A204.1 (cell line): ENCODE data around the gene CHST9.
"Not testable (repeated sequence)": the region's sequence is repeated elsewhere in the genome, so short reads cannot be mapped to it uniquely, and the experiment has no call there.

Experiments used
- FAIRE-seq: peaks from 2 replicates; lab custom pipeline; 2012; peaks lifted over from hg19 to GRCh38; lab: Jason Lieb, UNC

The CHST9 gene

DNA sequence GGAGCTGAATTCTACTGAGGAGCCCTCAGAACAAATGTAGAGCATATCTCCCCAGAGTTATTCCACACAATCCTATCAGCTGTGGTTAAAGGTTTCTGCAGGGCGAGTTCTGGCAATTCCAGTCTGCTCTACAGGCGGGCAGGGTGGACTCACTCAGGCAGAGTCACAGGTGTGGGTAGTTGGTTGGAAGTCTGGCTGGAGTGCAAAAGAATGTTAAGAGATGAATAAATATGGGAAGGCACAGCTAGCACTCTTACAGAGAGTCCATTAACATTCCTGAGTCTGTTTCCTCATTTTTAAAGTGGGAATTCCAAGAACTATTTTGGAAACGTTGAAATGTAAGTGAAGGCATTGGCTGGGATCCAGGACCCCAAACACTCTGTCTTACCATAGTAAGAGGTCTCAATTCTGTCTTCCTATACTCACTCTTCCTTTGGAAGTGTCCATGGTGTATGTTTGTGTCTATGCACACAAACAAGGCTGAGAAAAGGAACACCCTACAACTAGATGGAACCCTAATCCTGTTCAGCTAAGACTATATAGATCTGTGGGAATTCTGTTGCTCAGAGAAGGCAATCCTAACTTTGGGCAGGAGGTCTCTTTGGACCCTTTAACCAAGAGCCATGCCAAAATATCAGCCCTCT lies 256.3 kb downstream of the CHST9 start:
- FAIRE-seq = no peak

DNA sequence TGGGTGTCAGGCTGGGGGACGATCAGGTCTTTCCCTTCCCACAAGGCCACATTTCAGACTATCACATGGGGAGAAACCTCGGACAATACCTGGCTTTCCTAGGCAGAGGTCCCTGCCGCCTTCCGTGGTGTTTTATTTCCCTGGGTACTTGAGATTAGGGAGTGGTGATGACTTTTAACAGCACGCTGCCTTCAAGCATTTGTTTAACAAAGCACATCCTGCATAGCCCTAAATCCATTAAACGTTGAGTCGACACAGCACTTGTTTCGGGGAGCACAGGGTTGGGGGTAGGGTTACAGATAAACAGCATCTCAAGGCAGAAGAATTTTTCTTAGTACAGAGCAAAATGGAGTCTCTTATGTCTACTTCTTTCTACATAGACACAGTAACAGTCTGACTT lies 257.3 kb downstream of the CHST9 start:
- not testable (repeated sequence) for FAIRE-seq

DNA sequence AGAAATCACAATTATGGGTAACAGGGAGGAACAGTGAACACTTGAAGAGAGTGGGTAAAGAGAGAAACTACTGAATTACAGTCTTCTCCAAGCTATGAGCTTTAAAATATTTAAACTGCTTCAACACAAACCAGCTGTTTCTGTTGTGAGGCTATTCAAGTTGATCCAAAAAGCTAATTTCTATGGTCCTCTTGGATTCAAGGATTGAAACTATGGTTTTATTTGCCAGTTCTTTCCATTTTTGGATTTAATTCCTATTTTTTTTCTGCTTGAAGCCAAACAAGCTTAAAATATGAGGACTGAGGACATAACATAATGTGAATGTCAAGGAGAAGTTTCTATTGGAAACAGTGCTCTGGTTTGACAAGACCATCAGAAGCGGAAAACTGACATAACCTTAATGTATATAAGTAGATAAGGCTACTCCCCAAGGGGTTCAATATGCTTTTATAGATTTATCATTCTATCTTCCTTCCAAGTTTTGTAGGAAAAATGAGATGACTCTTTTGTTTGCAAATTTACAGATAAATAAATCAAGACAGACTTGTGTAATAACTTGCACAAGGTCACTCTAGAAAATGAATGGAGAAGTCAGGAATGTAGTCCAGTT lies 258.9 kb downstream of the CHST9 start:
- no peak for FAIRE-seq

DNA sequence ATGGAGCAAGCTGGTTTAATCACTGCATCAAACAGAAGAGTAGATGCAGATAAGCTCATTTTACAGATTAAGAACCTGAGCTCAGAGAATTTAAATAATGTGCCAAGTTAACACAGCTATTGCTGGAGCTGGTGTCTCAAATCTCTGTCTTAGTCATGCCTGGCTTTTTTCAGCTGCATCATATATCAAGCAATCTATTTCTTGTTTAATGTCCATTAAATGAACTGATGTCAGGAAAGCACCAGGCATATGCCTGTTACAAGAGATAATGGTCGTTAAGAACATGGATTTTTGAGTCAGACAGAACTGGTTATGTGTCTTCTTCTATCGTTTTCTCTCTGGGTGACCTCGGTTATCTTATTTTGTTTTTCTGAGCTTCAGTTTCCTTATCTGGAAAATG lies 259.8 kb downstream of the CHST9 start:
- FAIRE-seq = no peak

DNA sequence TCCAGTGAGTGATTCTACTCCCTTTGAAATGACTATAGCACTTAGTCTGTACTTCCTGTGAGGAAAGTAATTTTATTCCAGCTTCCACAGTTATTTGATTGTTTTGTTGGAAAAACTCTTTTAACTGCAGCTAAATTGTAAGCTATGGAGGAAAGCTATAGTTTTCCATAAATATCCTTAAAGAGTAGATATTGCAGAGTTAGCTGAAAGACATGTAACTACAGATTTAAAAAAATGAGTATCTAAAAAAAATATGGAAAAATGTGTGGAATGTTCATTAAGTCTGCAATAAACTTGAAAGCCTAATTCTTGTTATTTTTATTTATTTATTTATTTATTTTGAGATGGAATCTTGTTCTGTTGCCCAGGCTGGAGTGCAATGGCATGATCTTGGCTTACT lies 262.8 kb downstream of the CHST9 start:
- no peak for FAIRE-seq

DNA sequence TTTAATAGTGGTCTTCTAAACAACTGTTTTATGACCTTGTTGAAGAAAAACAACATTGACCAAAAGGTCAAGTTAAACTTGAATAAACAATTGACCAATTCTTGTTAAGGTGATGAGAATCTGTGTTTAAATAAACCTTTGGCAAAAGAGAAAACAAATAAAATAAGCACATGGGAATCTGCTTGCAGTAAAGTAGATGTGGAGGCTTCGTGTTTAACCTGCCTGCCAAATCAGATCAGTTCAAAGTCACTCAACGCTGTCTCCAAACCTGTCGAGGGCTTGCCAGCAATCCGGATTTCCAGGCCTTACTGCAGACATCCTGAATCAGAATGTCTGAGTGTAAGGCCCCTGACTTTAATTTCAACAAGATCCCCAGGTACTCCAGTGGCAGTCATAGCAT lies 264.5 kb downstream of the CHST9 start:
- FAIRE-seq = no peak

DNA sequence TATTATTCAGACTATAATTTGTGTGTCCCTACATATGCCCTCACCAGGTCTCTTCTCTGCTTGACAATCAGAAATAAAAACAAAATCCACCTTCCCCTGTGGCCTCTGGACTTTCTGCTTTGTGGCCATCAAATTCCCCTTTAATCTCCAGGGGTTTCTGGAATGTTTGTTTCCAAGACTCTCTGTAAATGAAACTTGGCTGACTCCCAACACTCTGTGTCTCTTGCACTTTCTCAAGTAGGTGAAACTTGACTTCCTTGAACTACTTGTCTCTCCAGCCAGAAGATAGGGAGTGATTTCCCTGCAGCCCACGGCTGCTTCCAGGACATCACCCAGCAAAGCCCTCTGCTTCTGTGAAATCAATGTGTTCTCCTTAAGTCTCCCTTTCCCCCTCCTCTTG lies 265.5 kb downstream of the CHST9 start:
- no peak for FAIRE-seq

DNA sequence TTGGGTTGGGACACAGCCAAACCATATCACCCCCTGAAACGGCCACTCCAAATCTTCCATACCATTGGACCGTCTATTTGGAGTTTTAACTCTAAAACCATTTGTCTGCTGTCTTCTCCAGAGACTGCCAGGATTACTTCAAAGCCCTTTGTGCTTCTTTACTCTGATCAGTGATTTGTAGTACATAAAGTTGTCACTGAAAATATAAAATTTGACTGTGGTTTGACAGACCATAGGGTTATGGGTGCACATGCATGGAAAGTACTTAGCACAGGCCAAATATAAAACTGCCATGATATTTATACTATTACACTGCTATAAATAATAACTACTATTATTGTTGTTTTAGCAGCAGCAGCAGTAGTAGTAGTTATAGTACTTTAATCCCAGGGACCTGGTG lies 265.9 kb downstream of the CHST9 start:
- no peak for FAIRE-seq

DNA sequence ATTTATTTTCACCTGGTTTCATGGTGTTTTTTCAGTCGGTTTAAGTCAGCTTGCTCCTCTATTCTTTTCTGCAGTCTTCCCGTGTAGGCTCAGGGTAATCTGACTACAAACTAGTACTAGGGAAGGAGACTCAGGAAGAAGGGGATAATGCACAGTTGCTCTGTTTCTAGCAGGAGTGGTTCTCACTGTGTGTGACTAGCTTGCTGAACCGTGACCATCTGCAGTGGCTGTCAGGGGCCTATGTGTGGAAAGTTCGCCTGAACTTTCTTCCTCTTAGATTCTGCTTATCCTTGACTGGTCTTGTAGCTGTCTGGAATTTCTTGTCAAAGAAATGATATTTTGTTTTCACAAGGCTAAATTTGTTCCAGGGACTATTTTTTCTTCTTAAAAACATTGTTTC lies 273.3 kb downstream of the CHST9 start:
- no peak for FAIRE-seq

DNA sequence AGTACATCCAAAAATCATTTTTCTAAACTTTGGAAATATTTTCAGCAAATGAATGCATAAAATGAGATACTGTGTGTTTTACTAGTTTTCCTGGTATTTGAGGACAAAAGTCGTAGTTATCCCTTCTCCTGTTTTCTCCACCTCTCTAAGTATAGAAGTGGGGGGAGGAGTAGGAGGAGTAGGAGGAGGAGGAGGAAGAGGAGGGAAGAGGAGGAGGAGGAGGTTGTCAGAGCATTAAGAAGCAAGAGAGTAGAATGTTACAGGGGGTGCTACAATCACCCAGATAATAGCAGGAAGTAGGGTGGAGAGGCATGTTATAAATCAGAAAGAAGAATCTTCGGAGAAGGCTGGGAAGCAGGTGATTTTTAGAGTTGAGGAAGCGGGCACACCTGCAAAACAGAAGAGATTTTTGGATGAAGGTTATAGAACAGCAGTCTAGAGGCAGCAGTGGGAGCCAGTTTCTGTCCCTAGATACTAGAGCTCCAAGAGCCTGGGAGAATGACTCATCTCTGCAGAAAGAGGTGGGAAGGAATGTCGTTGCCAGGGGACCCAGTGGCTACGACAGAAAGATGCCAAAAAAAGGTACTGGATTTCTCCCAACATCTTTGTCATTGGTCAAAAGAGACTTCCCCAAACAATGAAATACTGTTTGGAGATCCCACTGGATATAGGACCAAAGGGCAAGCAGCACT lies 275.4 kb downstream of the CHST9 start:
- FAIRE-seq = no peak

DNA sequence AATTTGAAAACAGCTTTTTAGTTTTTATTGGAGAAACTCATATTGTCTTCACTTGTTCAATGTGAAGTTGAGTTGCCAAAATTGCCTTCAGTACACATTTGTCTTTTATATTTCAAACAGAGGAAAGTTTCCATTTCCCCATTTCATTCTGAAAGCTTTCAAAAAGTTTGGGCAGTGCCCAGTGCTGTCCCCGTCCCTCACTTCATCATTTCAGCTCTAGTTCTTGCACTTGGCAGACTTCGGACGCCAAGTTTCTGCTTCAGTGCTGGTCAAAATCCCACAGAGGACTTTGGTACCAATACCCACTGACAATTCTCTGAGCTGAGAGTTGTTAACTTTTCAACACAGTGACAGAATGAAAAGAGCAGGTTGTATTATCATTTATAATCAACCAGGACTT lies 276.2 kb downstream of the CHST9 start:
- FAIRE-seq = no peak

DNA sequence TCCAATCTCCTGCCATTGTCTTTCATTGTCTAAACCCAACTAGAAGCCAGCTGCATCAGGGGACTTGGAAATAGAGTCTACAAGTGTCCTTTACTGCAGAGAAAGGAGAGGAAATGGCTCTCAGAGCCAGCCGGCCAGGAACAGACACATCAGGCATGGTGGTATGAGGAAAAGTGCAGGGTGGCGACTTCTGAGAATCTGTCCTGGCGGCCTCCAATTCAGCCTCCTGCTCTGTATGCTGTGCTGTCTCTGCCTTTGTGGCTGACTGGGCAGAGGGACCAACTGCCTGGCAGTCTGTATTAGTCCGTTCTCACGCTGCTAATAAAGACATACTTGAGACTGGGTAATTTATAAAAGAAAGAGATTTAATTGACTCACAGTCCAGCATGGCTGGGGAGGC lies 282.8 kb downstream of the CHST9 start:
- no peak for FAIRE-seq

DNA sequence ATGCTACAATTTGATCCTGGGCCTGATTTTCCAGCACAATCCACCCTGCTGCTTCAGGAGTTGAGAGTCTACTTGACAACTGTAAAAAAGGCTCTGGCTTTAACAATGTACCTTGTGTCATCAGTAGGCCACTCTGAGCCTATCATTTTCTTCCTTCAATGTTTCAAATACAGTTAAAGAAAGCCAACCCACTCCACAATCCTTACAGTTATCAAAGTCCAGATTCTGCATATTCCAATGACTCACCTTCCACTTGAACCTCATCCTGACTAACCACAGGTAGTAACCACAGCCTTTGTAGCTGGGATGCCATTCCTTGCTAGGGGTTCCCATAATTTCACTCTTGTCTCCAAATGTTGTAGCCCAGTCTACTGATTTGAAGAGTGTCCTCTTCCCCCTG lies 284.1 kb downstream of the CHST9 start:
- no peak for FAIRE-seq

DNA sequence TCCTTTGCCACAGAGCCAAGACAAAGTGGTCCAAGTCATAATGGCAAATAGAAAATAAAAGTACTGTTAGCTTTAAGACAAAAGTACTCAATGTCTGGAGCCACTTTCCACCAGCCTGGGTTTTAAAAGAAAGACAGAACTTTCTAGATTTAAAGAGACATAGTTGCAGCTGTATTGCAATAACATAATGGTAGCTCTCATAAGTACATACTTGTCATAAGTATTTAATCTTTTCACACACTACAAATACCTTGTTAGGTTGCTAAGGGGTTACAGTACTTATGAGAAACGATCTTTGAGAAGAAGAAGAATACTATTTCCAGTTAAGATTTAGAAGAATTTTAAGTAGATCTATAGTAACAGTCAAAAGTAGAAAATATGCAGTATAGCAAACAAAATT lies 290.7 kb downstream of the CHST9 start:
- FAIRE-seq = no peak

DNA sequence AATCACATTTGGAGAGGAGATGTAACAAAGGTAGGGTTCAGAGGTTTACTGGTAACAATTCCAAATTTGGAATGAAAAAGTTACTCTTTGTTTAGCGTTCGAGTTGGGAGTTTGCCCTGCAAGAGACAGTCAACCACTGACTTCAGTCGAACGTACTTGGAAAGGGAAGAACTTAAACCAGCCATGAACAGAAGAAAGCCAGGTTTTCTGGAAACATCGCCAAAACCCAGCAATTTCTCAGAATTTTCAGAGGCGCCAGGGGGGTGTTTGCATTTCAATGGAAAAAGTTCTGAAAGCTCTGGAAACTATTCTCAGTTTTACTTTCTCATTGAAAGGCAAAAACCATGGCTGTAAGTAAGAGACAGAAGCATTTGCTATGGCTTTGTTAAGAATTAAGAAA lies 291.1 kb downstream of the CHST9 start:
- FAIRE-seq = no peak

DNA sequence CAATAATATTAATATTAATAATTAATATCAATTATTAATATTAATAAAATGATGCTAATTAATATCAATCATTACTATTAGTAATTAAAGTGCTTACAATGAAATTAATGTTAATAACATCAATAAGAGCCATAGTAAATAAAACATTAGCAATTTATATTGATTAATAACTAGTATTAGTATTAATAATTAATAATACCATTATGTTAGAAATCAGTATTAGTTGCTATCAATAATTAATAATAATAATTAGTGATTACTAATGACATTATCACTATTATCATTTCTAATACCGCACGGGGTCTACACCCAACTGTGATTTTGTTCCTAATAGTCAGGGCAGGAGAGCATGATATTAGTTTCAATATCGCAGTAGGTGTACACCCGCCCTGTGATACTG lies 296.8 kb downstream of the CHST9 start:
- FAIRE-seq = peak; percentile 72

DNA sequence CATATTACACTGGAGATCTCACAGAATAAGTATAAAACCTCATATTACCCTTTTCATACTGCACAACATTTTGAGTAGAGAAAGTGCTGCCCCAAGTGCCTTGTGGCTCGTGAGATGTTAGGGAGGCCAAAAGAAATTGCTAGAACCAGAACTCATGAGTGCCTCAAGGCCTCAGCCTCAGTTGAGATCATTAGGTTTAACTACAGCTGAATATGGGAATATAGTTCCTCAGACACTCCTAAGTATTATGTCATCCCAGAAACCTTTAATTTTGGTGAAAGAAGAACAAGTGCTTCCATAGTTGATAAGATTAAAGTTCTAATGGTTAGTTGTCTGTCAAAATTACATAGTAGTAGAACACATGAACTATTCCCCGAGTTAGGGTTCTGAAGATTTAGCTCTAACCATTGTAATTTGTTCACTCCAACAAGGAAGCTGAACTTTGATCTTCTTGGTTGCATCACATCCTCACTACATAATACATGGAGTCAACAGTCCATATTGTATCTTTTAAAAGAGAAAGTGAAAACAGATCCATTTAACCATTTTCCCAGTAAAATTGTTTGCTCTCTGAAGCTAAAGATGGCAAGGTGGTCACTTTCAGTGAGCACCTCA lies 310.0 kb downstream of the CHST9 start:
- no peak for FAIRE-seq

DNA sequence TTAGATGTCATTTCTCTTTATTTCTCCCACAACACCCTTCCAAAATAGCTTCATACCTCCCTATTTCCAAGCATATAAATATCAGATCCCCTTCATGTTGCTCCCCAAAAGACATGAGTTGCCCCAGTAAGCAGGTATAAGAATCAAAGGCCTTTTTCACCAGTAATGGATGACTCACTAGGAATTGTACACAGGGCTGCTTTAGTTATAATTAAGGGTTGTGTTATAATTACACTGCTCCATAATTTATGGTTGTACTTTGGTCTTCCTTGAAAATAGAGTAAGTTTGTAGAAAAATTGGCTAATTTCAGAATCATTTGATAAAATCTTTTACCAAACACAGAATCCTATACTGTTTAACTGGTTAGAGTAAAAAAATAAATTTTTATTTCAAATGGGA lies 310.8 kb downstream of the CHST9 start:
- no peak for FAIRE-seq

DNA sequence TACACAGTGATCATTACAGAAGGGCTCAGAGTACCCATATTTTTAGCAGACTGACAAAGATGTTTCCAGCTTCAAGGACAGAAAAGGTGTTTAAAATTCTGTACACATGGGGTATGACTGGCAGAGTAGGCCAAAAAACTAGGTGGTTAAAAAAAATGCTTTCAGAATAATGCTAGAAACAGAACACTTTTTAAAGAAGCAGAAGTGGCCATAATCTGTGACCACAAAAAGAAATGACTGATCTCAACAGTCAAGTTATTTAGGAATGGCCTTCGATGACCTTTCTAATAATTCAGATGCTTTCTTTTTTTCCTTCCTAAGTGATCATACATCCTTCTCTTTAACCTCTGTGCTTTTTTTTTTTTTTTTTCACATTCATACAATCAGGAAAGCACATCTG lies 315.5 kb downstream of the CHST9 start:
- FAIRE-seq = no peak

DNA sequence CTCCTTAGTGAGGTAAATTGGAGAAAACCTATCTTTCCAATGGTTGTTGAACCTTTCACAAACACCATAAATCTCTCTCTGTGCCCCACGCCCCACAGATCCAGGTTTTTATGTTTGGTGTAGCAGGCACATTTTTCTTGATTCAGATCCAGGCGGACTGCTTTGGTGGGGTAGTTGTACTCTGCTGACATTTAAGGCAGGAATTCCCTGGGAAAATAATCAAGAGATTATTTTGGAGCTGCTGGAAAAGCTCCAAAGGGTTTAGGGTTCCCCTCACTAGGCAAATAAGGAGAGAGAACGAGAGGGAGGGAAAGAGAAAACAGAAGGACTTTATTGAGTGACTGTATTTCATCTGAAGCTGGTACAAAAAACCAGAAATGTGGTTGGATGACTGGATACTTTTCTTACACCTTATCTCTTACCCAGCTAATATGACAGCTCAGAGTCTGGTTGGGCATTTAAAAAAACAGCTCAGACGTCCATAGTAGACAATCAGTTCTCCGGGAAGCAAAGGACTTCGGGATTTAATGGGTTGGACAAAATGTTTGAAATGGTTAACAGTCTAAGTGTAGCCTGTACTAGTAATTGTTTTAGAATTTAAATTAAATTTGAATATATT lies 316.0 kb downstream of the CHST9 start:
- no peak for FAIRE-seq

DNA sequence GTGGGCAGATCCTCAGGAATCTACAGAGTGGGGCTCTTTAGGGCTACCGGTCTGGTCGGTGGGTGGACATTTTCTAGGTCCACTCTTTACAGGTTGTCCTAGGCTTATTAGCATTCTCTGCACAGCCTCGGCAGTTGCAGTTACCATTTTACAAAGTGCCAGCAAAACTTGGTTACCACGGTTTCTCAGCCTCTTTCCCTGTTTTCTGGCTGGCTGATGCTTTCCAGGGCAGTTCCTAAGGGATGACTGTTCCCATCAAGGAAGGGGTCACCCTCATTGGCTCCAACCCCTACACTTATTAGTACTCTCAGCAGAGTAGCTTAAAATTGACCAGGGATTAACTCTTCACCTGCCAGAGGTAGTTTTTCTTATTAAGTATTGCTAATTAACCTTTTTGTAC lies 317.6 kb downstream of the CHST9 start:
- FAIRE-seq = no peak

DNA sequence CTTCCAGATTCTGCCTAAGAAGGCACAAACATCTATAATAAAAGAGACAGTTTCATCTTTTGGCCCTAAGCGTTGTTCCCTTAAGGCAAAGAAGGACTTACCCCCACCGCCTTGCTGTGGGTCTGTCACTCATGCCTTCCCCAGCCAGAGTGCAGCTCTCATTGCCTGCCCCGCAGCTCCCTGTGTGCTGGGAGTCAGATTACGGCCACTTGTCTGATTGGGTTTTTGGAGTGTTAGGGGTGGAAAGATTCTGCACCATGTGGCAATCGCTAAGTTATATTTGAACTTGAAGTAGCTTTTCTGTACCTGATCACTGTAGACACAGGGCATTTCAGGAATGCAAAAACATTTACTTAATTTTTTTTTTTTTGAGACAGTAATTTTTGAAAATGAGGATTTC lies 319.6 kb downstream of the CHST9 start, which contains the start of gene AQP4:
Gene AQP4 (minus strand): TSS at position 151 of the 400 bp plus-strand sequence. CDS start 18 bp downstream, at position 133.
- no peak for FAIRE-seq

DNA sequence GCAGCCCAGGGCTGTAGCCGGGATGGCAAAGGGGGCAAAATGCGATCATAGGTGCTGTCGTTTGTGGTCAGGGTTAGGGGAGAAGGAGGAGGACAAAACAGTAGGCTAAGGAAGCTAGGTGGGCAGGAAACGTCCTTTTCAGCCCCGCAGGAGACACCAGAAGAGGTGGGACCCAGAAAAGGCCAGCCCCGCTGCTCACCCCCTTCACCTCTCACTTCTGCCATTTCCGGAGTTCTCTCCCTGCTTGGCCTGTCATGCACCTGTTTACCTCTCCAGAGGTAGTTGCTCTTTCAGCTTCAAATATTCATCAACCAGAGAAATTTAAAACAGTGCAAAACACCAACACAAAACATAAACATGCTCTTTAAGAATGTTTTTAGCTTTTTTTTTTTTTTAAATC lies 320.4 kb downstream of the CHST9 start:
- no peak for FAIRE-seq
